ENCODE measurements around the gene PSMD9.

The PSMD9 gene

DNA sequence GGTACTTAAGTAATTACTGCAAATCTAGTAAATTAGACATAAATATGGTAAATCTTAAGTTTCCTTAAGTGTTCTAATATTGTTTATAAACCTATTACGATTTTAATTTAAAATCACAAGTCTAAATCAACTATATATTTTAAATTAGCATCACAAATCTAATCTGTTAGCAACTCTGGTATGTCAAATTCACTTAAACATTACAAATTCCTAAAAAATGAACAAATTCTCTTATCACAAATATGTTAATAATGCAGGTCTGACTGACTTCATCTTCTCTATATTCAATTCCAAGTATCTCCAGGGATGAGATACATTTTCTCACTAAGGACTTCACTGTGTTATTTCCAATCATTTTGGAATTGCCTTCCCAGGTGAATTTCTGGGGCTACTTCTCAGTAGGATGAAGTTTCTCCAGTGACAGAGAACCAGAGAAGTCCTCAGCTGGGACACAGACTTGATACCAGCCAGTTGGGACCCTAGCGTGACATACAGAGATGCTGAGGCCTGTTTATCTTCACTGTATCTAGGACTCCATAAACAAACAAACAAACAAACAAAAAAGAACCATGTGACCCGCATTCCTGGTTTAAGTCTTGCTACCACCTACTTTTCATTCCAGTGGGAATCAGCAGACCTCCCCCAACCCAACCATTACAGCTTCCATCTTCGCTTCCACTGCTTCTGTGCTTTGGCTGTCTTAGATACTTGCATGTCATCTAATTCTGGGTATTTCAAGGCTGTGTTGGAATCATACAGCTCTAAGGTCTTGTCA, 51.6 kb downstream of the PSMD9 start:
- Histone ChIP-seq H3F3A (ENCODE audit: insufficient read depth, low read length) (no peaks in the 10 kb centered on the region), H3K4me1 (ENCODE audit: insufficient read depth, low read length, severe bottlenecking) (peaks cover 7% of the 10 kb centered on the region), H3K36me3 (ENCODE audit: insufficient read depth, low read length) (peaks cover 20% of the 10 kb centered on the region; the same call in 1 of the 2 replicates), H3K9me2 (ENCODE audit: low read depth, low read length) (no peaks in the 10 kb centered on the region), H3K9me3 (ENCODE audit: low read length) (no peaks in the 10 kb centered on the region), H4K20me1 (ENCODE audit: insufficient read depth, low read length) (no peaks in the 10 kb centered on the region), H2AFZ (ENCODE audit: low read length) (no peak overlapping the region), H3K27me3 (ENCODE audit: insufficient read depth, low read length) (no peaks in the 10 kb centered on the region), H3K9ac (ENCODE audit: low read length) (no peak overlapping the region), H3K27ac (ENCODE audit: low read depth, low read length, poor library complexity, severe bottlenecking) (no peak overlapping the region), H3K4me3 (ENCODE audit: low read depth, low read length, poor library complexity, severe bottlenecking) (no peak overlapping the region), H3K4me2 (ENCODE audit: low read length) (no peak overlapping the region), H3K79me2 (ENCODE audit: insufficient read depth, low read length) (no peaks in the 10 kb centered on the region)
- TF ChIP-seq, protein P1, sequence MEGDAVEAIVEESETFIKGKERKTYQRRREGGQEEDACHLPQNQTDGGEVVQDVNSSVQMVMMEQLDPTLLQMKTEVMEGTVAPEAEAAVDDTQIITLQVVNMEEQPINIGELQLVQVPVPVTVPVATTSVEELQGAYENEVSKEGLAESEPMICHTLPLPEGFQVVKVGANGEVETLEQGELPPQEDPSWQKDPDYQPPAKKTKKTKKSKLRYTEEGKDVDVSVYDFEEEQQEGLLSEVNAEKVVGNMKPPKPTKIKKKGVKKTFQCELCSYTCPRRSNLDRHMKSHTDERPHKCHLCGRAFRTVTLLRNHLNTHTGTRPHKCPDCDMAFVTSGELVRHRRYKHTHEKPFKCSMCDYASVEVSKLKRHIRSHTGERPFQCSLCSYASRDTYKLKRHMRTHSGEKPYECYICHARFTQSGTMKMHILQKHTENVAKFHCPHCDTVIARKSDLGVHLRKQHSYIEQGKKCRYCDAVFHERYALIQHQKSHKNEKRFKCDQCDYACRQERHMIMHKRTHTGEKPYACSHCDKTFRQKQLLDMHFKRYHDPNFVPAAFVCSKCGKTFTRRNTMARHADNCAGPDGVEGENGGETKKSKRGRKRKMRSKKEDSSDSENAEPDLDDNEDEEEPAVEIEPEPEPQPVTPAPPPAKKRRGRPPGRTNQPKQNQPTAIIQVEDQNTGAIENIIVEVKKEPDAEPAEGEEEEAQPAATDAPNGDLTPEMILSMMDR (IDR thresholded peaks at IDR 0.05; ENCODE audit: low read length): no peak
- TF ChIP-seq EZH2 (IDR thresholded peaks at IDR 0.05; ENCODE audit: borderline replicate concordance, low read length): no peak

DNA sequence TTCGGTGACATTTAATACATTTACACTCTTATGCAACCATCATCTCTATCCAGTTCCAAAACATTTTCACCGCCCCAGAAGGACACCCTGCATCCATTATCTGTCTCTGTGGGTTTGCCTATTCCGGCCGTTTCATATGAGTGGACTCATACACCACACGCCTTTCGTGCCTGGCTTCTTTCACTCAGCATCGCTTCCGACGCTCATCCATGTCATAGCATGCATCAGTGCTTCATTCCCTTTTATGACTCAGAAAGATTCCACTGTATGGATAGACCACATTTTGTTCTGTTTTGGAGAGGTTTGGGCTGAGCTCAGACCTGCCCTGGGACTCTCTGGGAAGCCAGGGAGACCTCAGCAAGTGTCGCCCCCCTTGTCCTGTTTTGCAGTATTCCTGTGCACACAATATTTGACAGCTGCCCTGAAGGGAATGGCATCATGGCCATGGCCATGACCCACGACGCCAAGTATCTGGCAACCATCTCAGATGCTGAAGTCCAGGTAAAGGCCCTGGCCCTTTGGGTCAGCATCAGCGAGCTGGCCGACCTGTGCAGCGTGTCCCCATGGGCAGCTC, 53.6 kb downstream of the PSMD9 start:
- Histone ChIP-seq H3K4me1 (ENCODE audit: insufficient read depth, low read length, severe bottlenecking) (peaks cover 7% of the 10 kb centered on the region), H2AFZ (ENCODE audit: low read length) (no peak overlapping the region), H3K36me3 (ENCODE audit: insufficient read depth, low read length) (peaks cover 29% of the 10 kb centered on the region), H3K4me2 (ENCODE audit: low read length) (no peak overlapping the region), H3K27ac (ENCODE audit: low read depth, low read length, poor library complexity, severe bottlenecking) (no peak overlapping the region), H3K9ac (ENCODE audit: low read length) (no peak overlapping the region), H3K9me3 (ENCODE audit: low read length) (no peaks in the 10 kb centered on the region), H3K9me2 (ENCODE audit: low read depth, low read length) (no peaks in the 10 kb centered on the region), H3K79me2 (ENCODE audit: insufficient read depth, low read length) (no peaks in the 10 kb centered on the region), H4K20me1 (ENCODE audit: insufficient read depth, low read length) (no peaks in the 10 kb centered on the region), H3K27me3 (ENCODE audit: insufficient read depth, low read length) (no peaks in the 10 kb centered on the region), H3F3A (ENCODE audit: insufficient read depth, low read length) (no peaks in the 10 kb centered on the region), H3K4me3 (ENCODE audit: low read depth, low read length, poor library complexity, severe bottlenecking) (no peak overlapping the region)
- TF ChIP-seq EZH2 (IDR thresholded peaks at IDR 0.05; ENCODE audit: borderline replicate concordance, low read length): no peak
- TF ChIP-seq, protein P1 (IDR thresholded peaks at IDR 0.05; ENCODE audit: low read length): no peak

DNA sequence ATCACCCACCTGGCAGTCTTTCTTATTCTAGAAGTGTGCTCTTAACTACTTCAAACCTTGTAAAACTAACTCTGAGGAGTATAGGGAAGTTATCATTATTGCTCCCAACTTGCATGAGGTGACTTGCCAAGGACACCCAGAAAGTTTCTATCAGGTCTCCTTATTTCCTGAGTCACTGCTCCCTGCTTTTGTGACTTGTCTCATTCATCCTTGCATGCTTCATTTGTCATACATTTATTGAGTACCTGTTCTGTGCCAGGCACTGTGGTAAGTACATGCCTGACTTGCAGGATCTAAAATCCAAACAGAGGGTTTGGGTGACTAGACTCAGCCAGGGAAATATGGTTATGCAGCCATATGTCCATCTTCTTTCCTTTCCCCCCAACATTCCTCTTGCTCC, 55.3 kb downstream of the PSMD9 start:
- no peak overlapping the region for H2AFZ ChIP-seq (ENCODE audit: low read length)
- no peaks in the 10 kb centered on the region for H3F3A ChIP-seq (ENCODE audit: insufficient read depth, low read length)
- no peak overlapping the region for H3K4me2 ChIP-seq (ENCODE audit: low read length)
- no peak overlapping the region for H3K27ac ChIP-seq (ENCODE audit: low read depth, low read length, poor library complexity, severe bottlenecking)
- H3K27me3 ChIP-seq (ENCODE audit: insufficient read depth, low read length): no peaks in the 10 kb centered on the region
- no peak overlapping the region for H3K4me3 ChIP-seq (ENCODE audit: low read depth, low read length, poor library complexity, severe bottlenecking)
- peaks cover 21% of the 10 kb centered on the region for H3K36me3 ChIP-seq (ENCODE audit: insufficient read depth, low read length)
- peaks cover 6% of the 10 kb centered on the region for H3K4me1 ChIP-seq (ENCODE audit: insufficient read depth, low read length, severe bottlenecking)
- TF ChIP-seq EZH2 (IDR thresholded peaks at IDR 0.05; ENCODE audit: borderline replicate concordance, low read length): no peak
- H3K9me3 ChIP-seq (ENCODE audit: low read length): no peaks in the 10 kb centered on the region
- H3K79me2 ChIP-seq (ENCODE audit: insufficient read depth, low read length): no peaks in the 10 kb centered on the region
- no peaks in the 10 kb centered on the region for H3K9me2 ChIP-seq (ENCODE audit: low read depth, low read length)
- H3K9ac ChIP-seq (ENCODE audit: low read length): no peak overlapping the region
- no peaks in the 10 kb centered on the region for H4K20me1 ChIP-seq (ENCODE audit: insufficient read depth, low read length)
